ENCODE data around the gene ACSF3.
"Not testable (repeated sequence)": the region's sequence is repeated elsewhere in the genome, so short reads cannot be mapped to it uniquely, and the experiment has no call there.

Gene ACSF3

GRCh38 chr16:89161763-89162713, 68.4 kb downstream of the ACSF3 start:
- peak; percentile 44 for DNase-seq (ENCODE audit: low spot score)

GRCh38 chr16:89163297-89163696, 69.6 kb downstream of the ACSF3 start:
- DNase-seq (ENCODE audit: low spot score) = no peak

GRCh38 chr16:89164436-89164835, 70.8 kb downstream of the ACSF3 start:
- no peak for DNase-seq (ENCODE audit: low spot score)

- no peak for DNase-seq (ENCODE audit: low spot score)
Measured at GRCh38 chr16:89164847-89165680, 71.4 kb downstream of the ACSF3 start.

- not testable (repeated sequence) for DNase-seq (ENCODE audit: low spot score)
Measured at GRCh38 chr16:89165681-89165979, 72.0 kb downstream of the ACSF3 start.

- no peak for DNase-seq (ENCODE audit: low spot score)
Measured at GRCh38 chr16:89166696-89167424, 73.2 kb downstream of the ACSF3 start.

- peak; percentile 84 for DNase-seq (ENCODE audit: low spot score)
Measured at GRCh38 chr16:89167425-89167941, 73.8 kb downstream of the ACSF3 start.

- peak; percentile 43 for DNase-seq (ENCODE audit: low spot score)
Measured at GRCh38 chr16:89168381-89169189, 74.9 kb downstream of the ACSF3 start.

- DNase-seq (ENCODE audit: low spot score) = no peak
Measured at GRCh38 chr16:89169778-89170177, 76.1 kb downstream of the ACSF3 start.

- DNase-seq (ENCODE audit: low spot score) = peak; percentile 59
Measured at GRCh38 chr16:89170346-89171215, 76.9 kb downstream of the ACSF3 start.

- DNase-seq (ENCODE audit: low spot score) = peak; percentile 97
Measured at GRCh38 chr16:89171216-89172170, 77.8 kb downstream of the ACSF3 start, which contains the start of gene CDH15. Gene CDH15, plus strand, starts transcription at chr16:89171748. Its CDS starts 84 bp downstream, at chr16:89171832.

GRCh38 chr16:89172171-89172527, 78.5 kb downstream of the ACSF3 start:
- no peak for DNase-seq (ENCODE audit: low spot score)

- no peak for DNase-seq (ENCODE audit: low spot score)
Measured at GRCh38 chr16:89172528-89173173, 79.0 kb downstream of the ACSF3 start.

- peak; percentile 29 for DNase-seq (ENCODE audit: low spot score)
Measured at GRCh38 chr16:89173174-89173921, 79.7 kb downstream of the ACSF3 start.

- DNase-seq (ENCODE audit: low spot score) = no peak
Measured at GRCh38 chr16:89174055-89174827, 80.6 kb downstream of the ACSF3 start.

- DNase-seq (ENCODE audit: low spot score) = no peak
Measured at GRCh38 chr16:89174877-89175276, 81.2 kb downstream of the ACSF3 start.

All from NAMALWA (cell line).